HepG2 (cell line): ENCODE data around the gene ALDOA. TPM values are rescaled to one million over a fixed set of nuclear protein-coding genes. Genes with fewer than 3 reads are reported as not detected.
A peak's percentile ranks its signal among the peaks of the same experiment; 100 is the strongest.

Experiments
- ATM ChIP-seq: fragments of 450-650 bp; IDR thresholded peaks from 2 replicates; pipeline ENCODE4 v1.7.1; 2017; ENCODE audit warnings: mild to moderate bottlenecking, borderline replicate concordance
- BORCS8-MEF2B ChIP-seq: sonication (generic); formaldehyde crosslinking; IDR thresholded peaks from 2 replicates; pipeline ENCODE4 v1.8.0; 2022; ENCODE audit warnings: mild to moderate bottlenecking, missing genetic modification reagents
- CBX1 ChIP-seq: IDR thresholded peaks from one replicate; pipeline ENCODE4 v1.6.1; 2016; ENCODE audit warnings: antibody characterized with exemption, low read depth
- CHD4 ChIP-seq: fragments of 200-600 bp; sonication (generic); IDR thresholded peaks from 2 replicates; pipeline ENCODE4 v1.7.0; 2017; ENCODE audit warnings: mild to moderate bottlenecking, low read length, borderline replicate concordance
- CSRNP1 ChIP-seq: sonication (generic); formaldehyde crosslinking; IDR thresholded peaks from 2 replicates; pipeline ENCODE4 v1.8.1; 2023; ENCODE audit warnings: mild to moderate bottlenecking, missing genetic modification reagents
- GLMP ChIP-seq: sonication (generic); formaldehyde crosslinking; IDR thresholded peaks from 2 replicates; pipeline ENCODE4 v1.9.0; 2021; ENCODE audit warnings: missing genetic modification reagents, mild to moderate bottlenecking, borderline replicate concordance
- HNRNPLL ChIP-seq: fragments of 200-400 bp; formaldehyde crosslinking; IDR thresholded peaks from 2 replicates; pipeline ENCODE4 v1.6.1; 2017; ENCODE audit warnings: mild to moderate bottlenecking, low read depth, low read length; ENCODE audit not compliant: poor library complexity, severe bottlenecking
- JUN ChIP-seq: sonication (generic); formaldehyde crosslinking; IDR thresholded peaks from 2 replicates; pipeline ENCODE4 v1.4.0; 2020; ENCODE audit warnings: mild to moderate bottlenecking, missing genetic modification reagents
- MYC ChIP-seq: sonication (generic); formaldehyde crosslinking; IDR thresholded peaks from 2 replicates; pipeline ENCODE4 v1.9.0; 2021; ENCODE audit warnings: missing genetic modification reagents, borderline replicate concordance
- NFE2 ChIP-seq: sonication (generic); formaldehyde crosslinking; IDR thresholded peaks from 2 replicates; pipeline ENCODE4 v1.4.0; 2020; ENCODE audit warnings: missing genetic modification reagents
- REL ChIP-seq: sonication (generic); formaldehyde crosslinking; conservative IDR thresholded peaks from 2 replicates; pipeline ENCODE4 v1.8.0; 2022; ENCODE audit warnings: mild to moderate bottlenecking, missing genetic modification reagents, moderate library complexity
- SOX5 ChIP-seq: IDR thresholded peaks from 2 replicates; pipeline ENCODE4 v1.6.1; 2016; ENCODE audit warnings: borderline replicate concordance
- SSRP1 ChIP-seq: IDR thresholded peaks from 2 replicates; pipeline ENCODE4 v1.6.1; 2016; ENCODE audit warnings: control low read depth
- THAP7 ChIP-seq: sonication (generic); formaldehyde crosslinking; IDR thresholded peaks from 2 replicates; pipeline ENCODE4 v1.8.1; 2023; ENCODE audit warnings: mild to moderate bottlenecking, missing genetic modification reagents
- ZFP36L1 ChIP-seq: sonication (generic); formaldehyde crosslinking; IDR thresholded peaks from 2 replicates; pipeline ENCODE4 v1.8.0; 2022; ENCODE audit warnings: mild to moderate bottlenecking, missing genetic modification reagents, moderate library complexity
- ZNF124 ChIP-seq: sonication (generic); formaldehyde crosslinking; IDR thresholded peaks from 2 replicates; pipeline ENCODE4 v1.4.0; 2020; ENCODE audit warnings: missing genetic modification reagents
- ZNF383 ChIP-seq: sonication (generic); formaldehyde crosslinking; IDR thresholded peaks from 2 replicates; pipeline ENCODE4 v1.4.0; 2020; ENCODE audit warnings: missing genetic modification reagents, mild to moderate bottlenecking, borderline replicate concordance
- ZNF414 ChIP-seq: sonication (generic); formaldehyde crosslinking; IDR thresholded peaks from 2 replicates; pipeline ENCODE4 v1.5.0; 2020; ENCODE audit warnings: missing genetic modification reagents
- ZNF562 ChIP-seq: sonication (generic); formaldehyde crosslinking; IDR thresholded peaks from 2 replicates; pipeline ENCODE4 v1.8.0; 2022; ENCODE audit warnings: missing genetic modification reagents, borderline replicate concordance
- polyA plus RNA-seq, 8 experiments: library from polyadenylated mRNA; depleted of rRNA in 3 of 8; stranded (reverse) in 7 of 8; unstranded in 1 of 8; fragments of >200 nt; fragmentation: Illumina TruSeq in 4 of 8; extraction: Trizol in 4 of 8; gene quantifications; 2 replicates each; pipeline versions ENCODE4 v1.2.1 to v1.2.3, GENCODE V29; 2011 to 2016; ENCODE audit warnings: low read depth in 4 of 8, missing spikeins in 1 of 8, mixed read lengths in 1 of 8; ENCODE audit not compliant: insufficient read depth in 1 of 8
- total RNA-seq, 5 experiments: library from RNA; depleted of rRNA; stranded (reverse); fragments of >200 nt; fragmentation: Illumina TruSeq; extraction: Trizol; gene quantifications; 2 replicates each; pipeline ENCODE4 v1.2.3, GENCODE V29; 2016; ENCODE audit warnings: low read depth in 1 of 5
- TF ChIP-seq, protein P1 (sequence below): IDR thresholded peaks from 2 replicates; pipeline ENCODE4 v1.6.1; 2016; ENCODE audit warnings: low read depth, missing genetic modification reagents, missing compliant biosample characterization

ALDOA gene
- total and polyA plus RNA-seq, 2 of the 13 experiments (the other 11 are each of a cell fraction or from before 2014, with no cell fraction given) = 925 to 1,884 TPM

DNA sequence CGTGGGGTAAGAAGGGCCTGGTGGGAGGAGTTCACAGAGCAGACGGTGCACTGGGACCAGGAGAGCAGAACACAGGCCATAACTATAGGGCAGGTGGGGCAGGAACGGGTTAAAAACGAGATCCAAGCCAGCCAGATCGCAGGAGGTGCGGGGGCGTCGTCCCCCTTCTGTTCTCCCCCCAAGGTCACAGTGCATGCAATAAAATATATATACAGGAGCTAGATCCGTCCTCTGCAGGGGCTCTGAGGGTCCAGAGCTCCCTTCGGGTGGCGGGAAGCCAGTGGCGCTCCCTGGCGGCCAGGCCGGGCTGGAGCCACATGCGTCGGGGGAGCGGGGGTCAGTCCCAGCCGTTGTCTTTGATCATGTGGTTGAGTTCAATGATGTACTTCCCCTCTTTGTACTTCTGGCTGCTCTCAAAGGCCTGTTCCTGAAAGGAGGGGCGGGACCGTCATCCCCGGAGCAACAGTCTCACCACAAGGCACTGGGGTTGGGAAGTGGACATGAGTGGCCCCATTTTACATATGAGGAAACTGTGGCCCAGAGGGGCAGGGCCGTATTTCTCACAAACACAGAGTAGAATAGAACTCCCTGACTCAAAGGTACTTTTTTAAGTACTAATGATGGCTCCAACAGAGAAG is 26.9 kb downstream of the ALDOA start (continued):
- TF ChIP-seq ZNF414 (CRISPR knock-in tag) (no peak; the same call in none of the 2 replicates), HNRNPLL (no peak), JUN (CRISPR knock-in tag) (peak; percentile 58; the same call in 1 of the 2 replicates), MYC (peak; percentile 97), ATM (no peak), SOX5 (CRISPR knock-in tag) (peak; percentile 87; the same call in 1 of the 2 replicates), REL (CRISPR knock-in tag) (peak; percentile 76; the same call in 1 of the 2 replicates), CHD4 (peak; percentile 89; the same call in 1 of the 2 replicates), CBX1 (no peak), BORCS8-MEF2B (CRISPR knock-in tag) (no peak; the same call in 1 of the 2 replicates), CSRNP1 (CRISPR knock-in tag) (no peak; the same call in 1 of the 2 replicates), ZNF124 (CRISPR knock-in tag) (no peak), ZNF383 (CRISPR knock-in tag) (peak; percentile 91; the same call in 1 of the 2 replicates), GLMP (CRISPR knock-in tag) (no peak), ZNF562 (CRISPR knock-in tag) (no peak), THAP7 (CRISPR knock-in tag) (0 out of 2 replicates have a peak, but pooled peaks have one; percentile 65), ZFP36L1 (CRISPR knock-in tag) (no peak), SSRP1 (CRISPR knock-in tag) (peak; percentile 60; the same call in 1 of the 2 replicates), NFE2 (CRISPR knock-in tag) (no peak)
- TF ChIP-seq, protein P1, sequence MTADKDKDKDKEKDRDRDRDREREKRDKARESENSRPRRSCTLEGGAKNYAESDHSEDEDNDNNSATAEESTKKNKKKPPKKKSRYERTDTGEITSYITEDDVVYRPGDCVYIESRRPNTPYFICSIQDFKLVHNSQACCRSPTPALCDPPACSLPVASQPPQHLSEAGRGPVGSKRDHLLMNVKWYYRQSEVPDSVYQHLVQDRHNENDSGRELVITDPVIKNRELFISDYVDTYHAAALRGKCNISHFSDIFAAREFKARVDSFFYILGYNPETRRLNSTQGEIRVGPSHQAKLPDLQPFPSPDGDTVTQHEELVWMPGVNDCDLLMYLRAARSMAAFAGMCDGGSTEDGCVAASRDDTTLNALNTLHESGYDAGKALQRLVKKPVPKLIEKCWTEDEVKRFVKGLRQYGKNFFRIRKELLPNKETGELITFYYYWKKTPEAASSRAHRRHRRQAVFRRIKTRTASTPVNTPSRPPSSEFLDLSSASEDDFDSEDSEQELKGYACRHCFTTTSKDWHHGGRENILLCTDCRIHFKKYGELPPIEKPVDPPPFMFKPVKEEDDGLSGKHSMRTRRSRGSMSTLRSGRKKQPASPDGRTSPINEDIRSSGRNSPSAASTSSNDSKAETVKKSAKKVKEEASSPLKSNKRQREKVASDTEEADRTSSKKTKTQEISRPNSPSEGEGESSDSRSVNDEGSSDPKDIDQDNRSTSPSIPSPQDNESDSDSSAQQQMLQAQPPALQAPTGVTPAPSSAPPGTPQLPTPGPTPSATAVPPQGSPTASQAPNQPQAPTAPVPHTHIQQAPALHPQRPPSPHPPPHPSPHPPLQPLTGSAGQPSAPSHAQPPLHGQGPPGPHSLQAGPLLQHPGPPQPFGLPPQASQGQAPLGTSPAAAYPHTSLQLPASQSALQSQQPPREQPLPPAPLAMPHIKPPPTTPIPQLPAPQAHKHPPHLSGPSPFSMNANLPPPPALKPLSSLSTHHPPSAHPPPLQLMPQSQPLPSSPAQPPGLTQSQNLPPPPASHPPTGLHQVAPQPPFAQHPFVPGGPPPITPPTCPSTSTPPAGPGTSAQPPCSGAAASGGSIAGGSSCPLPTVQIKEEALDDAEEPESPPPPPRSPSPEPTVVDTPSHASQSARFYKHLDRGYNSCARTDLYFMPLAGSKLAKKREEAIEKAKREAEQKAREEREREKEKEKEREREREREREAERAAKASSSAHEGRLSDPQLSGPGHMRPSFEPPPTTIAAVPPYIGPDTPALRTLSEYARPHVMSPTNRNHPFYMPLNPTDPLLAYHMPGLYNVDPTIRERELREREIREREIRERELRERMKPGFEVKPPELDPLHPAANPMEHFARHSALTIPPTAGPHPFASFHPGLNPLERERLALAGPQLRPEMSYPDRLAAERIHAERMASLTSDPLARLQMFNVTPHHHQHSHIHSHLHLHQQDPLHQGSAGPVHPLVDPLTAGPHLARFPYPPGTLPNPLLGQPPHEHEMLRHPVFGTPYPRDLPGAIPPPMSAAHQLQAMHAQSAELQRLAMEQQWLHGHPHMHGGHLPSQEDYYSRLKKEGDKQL (CRISPR knock-in tag) = peak; percentile 50; the same call in 1 of the 2 replicates
